Measurements from ENCODE around the gene FLYWCH1.

DNA sequence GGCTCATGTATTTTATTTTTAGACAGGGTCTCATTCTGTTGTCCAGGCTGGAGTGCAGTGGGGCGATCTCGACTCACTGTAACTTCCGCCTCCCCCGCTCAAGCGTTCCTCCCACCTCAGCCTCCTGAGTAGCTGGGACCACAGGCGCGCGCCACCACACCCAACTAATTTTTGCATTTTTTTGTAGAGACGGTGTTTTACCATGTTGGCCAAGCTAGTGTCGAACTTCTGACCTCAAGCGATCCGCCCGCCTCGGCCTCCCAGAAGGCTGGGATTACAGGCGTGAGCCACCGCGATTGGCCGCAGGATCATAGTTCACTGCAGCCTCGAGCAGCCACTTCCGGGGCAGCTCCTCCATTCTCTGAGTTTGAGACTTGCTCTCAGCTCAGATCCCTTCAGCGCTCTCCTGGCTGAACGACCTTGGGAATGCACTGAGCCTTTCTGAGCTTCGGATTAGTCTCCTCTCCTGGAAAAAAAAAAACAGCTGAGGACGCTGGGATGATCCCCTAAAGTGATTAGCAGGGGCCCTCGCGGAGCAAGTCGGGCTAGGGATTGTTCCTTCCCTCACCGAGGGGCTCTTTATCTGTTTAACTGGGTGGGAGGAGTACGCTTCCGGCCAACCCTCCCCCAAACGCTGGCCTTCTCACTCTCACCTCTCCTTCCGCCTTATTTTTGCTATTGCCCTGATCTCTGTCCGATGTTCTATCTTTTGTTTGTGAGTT lies 69.6 kb downstream of the FLYWCH1 start:
- TF ChIP-seq POLR2AphosphoS5 (IDR thresholded peaks at IDR 0.05; ENCODE audit: low read depth, low read length) (no peak), REST (IDR thresholded peaks at IDR 0.05; ENCODE audit: insufficient read depth in 1 of 2, low read depth in 2 of 2, low read length in 2 of 2) (no peak), SIN3A (IDR thresholded peaks at IDR 0.05; ENCODE audit: borderline replicate concordance, insufficient read depth, low read length) (no peak)

All from PFSK-1 (cell line).